Peyer's patch (tissue), 4 donors: ENCODE measurements around the gene MARS1. TPM values are rescaled to one million over a fixed set of nuclear protein-coding genes. Genes with fewer than 3 reads are reported as not detected.
A peak's percentile ranks its signal among the peaks of the same experiment; 100 is the strongest.

Experiments
- DNase-seq, 3 donors: peaks; one replicate each; pipeline ENCODE4 v3.0.0-alpha.2; 2017 to 2019
- H3K27ac ChIP-seq, 4 donors: fragments of 200-600 bp; sonication (generic); one replicate each; pipeline ENCODE4 v1.5.1; 2016 to 2019
- H3K27me3 ChIP-seq, 2 donors: fragments of 200-600 bp; sonication (generic); one replicate each; pipeline ENCODE4 v1.5.1; 2019
- H3K36me3 ChIP-seq, 3 donors: fragments of 200-600 bp; sonication (generic); one replicate each; pipeline ENCODE4 v1.5.1; 2016 to 2019
- H3K4me1 ChIP-seq, 4 donors: fragments of 200-600 bp; sonication (generic); one replicate each; pipeline ENCODE4 v1.5.1; 2016 to 2019
- H3K4me3 ChIP-seq, 4 donors: fragments of 200-600 bp; sonication (generic); 1 replicate in 3 of 4; 2 replicates in 1 of 4; pipeline ENCODE4 v1.5.1; 2016 to 2019; ENCODE audit warnings: mild to moderate bottlenecking in 1 of 4
- H3K9me3 ChIP-seq, 4 donors: fragments of 200-600 bp; sonication (generic); one replicate each; pipeline ENCODE4 v1.5.1; 2016 to 2019; ENCODE audit warnings: mild to moderate bottlenecking in 1 of 4
- CTCF ChIP-seq, 6 experiments: fragments of 450-650 bp in 4 of 6; fragments of 200-600 bp in 2 of 6; sonication (generic) in 1 of 6; IDR thresholded peaks; one replicate each; pipeline ENCODE4 v1.5.1; 2017 to 2019; ENCODE audit warnings: antibody characterized with exemption in 6 of 6, mild to moderate bottlenecking in 3 of 6, moderate library complexity in 1 of 6
- POLR2A ChIP-seq, 2 donors: fragments of 450-650 bp; IDR thresholded peaks; one replicate each; pipeline ENCODE4 v1.5.1; 2017; ENCODE audit warnings: antibody characterized with exemption in 2 of 2, mild to moderate bottlenecking in 2 of 2, moderate library complexity in 2 of 2
- total RNA-seq, 4 donors: library from RNA; depleted of rRNA; stranded (reverse); fragments of >200 nt; gene quantifications; one replicate each; pipeline ENCODE4 v1.1.0, GENCODE V29; 2016

The MARS1 gene
- total RNA-seq, 4 donors from 2014 or later, result 40.6 to 97.4 (median 63.5) TPM

GRCh38 chr12:57460468-57460784, 27.4 kb upstream of the MARS1 start:
- peak in 1 of 3 donors; percentile 40 for DNase-seq
- Histone ChIP-seq H3K4me1 (peaks cover 8 to 39% (median 15%) of the 10 kb centered on the region in 4 donors), H3K9me3 (no peaks in the 10 kb centered on the region), H3K4me3 (peak overlapping the region; percentile 59 to 74 (median 67)), H3K27ac (peak overlapping the region; percentile 80 to 89 (median 82)), H3K36me3 (no peaks in the 10 kb centered on the region), H3K27me3 (no peaks in the 10 kb centered on the region)
- TF ChIP-seq CTCF (IDR thresholded peaks at IDR 0.05) (no peak), POLR2A (IDR thresholded peaks at IDR 0.05) (no peak)

- Histone ChIP-seq H3K4me1 (peaks cover 8 to 35% (median 15%) of the 10 kb centered on the region in 4 donors), H3K9me3 (no peaks in the 10 kb centered on the region), H3K4me3 (peak overlapping the region; percentile 59 to 74 (median 67)), H3K36me3 (no peaks in the 10 kb centered on the region), H3K27me3 (no peaks in the 10 kb centered on the region), H3K27ac (peak overlapping the region in 3 of 4 donors; percentile 80 to 89 (median 83))
- DNase-seq, result no peak
- no peak for TF ChIP-seq CTCF (IDR thresholded peaks at IDR 0.05)
- TF ChIP-seq POLR2A (IDR thresholded peaks at IDR 0.05), result no peak
Measured at GRCh38 chr12:57460841-57461275, 27.0 kb upstream of the MARS1 start.

GRCh38 chr12:57461276-57461916, 26.5 kb upstream of the MARS1 start:
- DNase-seq, result peak; percentile 71 to 82 (median 76)
- Histone ChIP-seq H3K4me3 (peak overlapping the region; percentile 46 to 74 (median 67)), H3K4me1 (peaks cover 8 to 30% (median 15%) of the 10 kb centered on the region in 4 donors), H3K27me3 (no peaks in the 10 kb centered on the region), H3K9me3 (no peaks in the 10 kb centered on the region), H3K36me3 (no peaks in the 10 kb centered on the region), H3K27ac (peak overlapping the region; percentile 49 to 89 (median 82))
- TF ChIP-seq CTCF (IDR thresholded peaks at IDR 0.05), result no peak
- TF ChIP-seq POLR2A (IDR thresholded peaks at IDR 0.05), result no peak

- DNase-seq, result no peak
- Histone ChIP-seq H3K4me3 (peak overlapping the region; percentile 46 to 74 (median 67)), H3K4me1 (peaks cover 8 to 30% (median 15%) of the 10 kb centered on the region in 4 donors), H3K27me3 (no peaks in the 10 kb centered on the region), H3K36me3 (no peaks in the 10 kb centered on the region), H3K27ac (peak overlapping the region; percentile 49 to 89 (median 82)), H3K9me3 (no peaks in the 10 kb centered on the region)
- TF ChIP-seq POLR2A (IDR thresholded peaks at IDR 0.05) (no peak), CTCF (IDR thresholded peaks at IDR 0.05) (no peak)
Measured at GRCh38 chr12:57461917-57462250, 26.0 kb upstream of the MARS1 start.

- peak in 1 of 2 donors; percentile 49 for TF ChIP-seq POLR2A (IDR thresholded peaks at IDR 0.05)
- TF ChIP-seq CTCF (IDR thresholded peaks at IDR 0.05), result peak; percentile 91 to 97 (median 94)
- Histone ChIP-seq H3K4me1 (peaks cover 8 to 30% (median 15%) of the 10 kb centered on the region in 4 donors), H3K9me3 (no peaks in the 10 kb centered on the region), H3K4me3 (peak overlapping the region; percentile 46 to 74 (median 67)), H3K36me3 (no peaks in the 10 kb centered on the region), H3K27ac (peak overlapping the region; percentile 49 to 89 (median 82)), H3K27me3 (no peaks in the 10 kb centered on the region)
- DNase-seq, result peak; percentile 86 to 95 (median 88)
Measured at GRCh38 chr12:57462251-57462911, 25.5 kb upstream of the MARS1 start.
